CD4-positive, alpha-beta T cell treated with Interleukin-2 at 100 ng/mL for 4 hours (primary cell): ENCODE measurements around the gene RNF220.

Experiments used
- DNase-seq: peaks from one replicate; pipeline ENCODE4 v3.0.0-alpha.2; 2020; ENCODE audit warnings: low spot score

RNF220 gene

GRCh38 chr1:44405031-44405797 lies at the start of gene RNF220:
TSS of gene RNF220 (plus strand) at chr1:44405255.
- DNase-seq: peak; percentile 40

- no peak for DNase-seq
Measured at GRCh38 chr1:44355582-44356305, 49.3 kb upstream of the RNF220 start.

- no peak for DNase-seq
Measured at GRCh38 chr1:44357710-44358109, 47.3 kb upstream of the RNF220 start.

- no peak for DNase-seq
Measured at GRCh38 chr1:44359234-44359935, 45.7 kb upstream of the RNF220 start.

- no peak for DNase-seq
Measured at GRCh38 chr1:44361478-44361877, 43.6 kb upstream of the RNF220 start.

GRCh38 chr1:44366371-44366975 lies 38.6 kb upstream of the RNF220 start:
- no peak for DNase-seq

- no peak for DNase-seq
Measured at GRCh38 chr1:44367944-44368343, 37.1 kb upstream of the RNF220 start.

GRCh38 chr1:44368471-44369151 lies 36.4 kb upstream of the RNF220 start:
- no peak for DNase-seq

- no peak for DNase-seq
Measured at GRCh38 chr1:44371206-44371605, 33.8 kb upstream of the RNF220 start.

- DNase-seq: no peak
Measured at GRCh38 chr1:44375547-44375946, 29.5 kb upstream of the RNF220 start.

GRCh38 chr1:44377925-44378784 lies 26.9 kb upstream of the RNF220 start:
- DNase-seq: peak; percentile 40

- DNase-seq: no peak
Measured at GRCh38 chr1:44380666-44381177, 24.3 kb upstream of the RNF220 start.

GRCh38 chr1:44388551-44388950 lies 16.5 kb upstream of the RNF220 start:
- no peak for DNase-seq

- DNase-seq: no peak
Measured at GRCh38 chr1:44389437-44389836, 15.6 kb upstream of the RNF220 start.

- no peak for DNase-seq
Measured at GRCh38 chr1:44390277-44390676, 14.8 kb upstream of the RNF220 start.

- no peak for DNase-seq
Measured at GRCh38 chr1:44401256-44402228, 3.5 kb upstream of the RNF220 start.

GRCh38 chr1:44405798-44406736 lies 1.0 kb downstream of the RNF220 start:
- peak; percentile 10 for DNase-seq

GRCh38 chr1:44406737-44407429 lies 1.8 kb downstream of the RNF220 start:
- DNase-seq: no peak
